Stimulated activated CD4-positive, alpha-beta T cell treated with anti-CD3 and anti-CD28 coated beads, Interleukin-12 subunit alpha, Interleukin-12 subunit beta, amount 100 ng/mL, for 24 hours (primary cell): ENCODE results near the gene TMED4.
"Not testable (repeated sequence)": the region's sequence is repeated elsewhere in the genome, so short reads cannot be mapped to it uniquely, and the experiment has no call there.

ENCODE experiments used
- DNase-seq, 2 experiments: peaks; one replicate each; pipeline ENCODE4 v3.0.0-alpha.2; 2020; ENCODE audit warnings: low read depth in 2 of 2

TMED4 gene

DNA sequence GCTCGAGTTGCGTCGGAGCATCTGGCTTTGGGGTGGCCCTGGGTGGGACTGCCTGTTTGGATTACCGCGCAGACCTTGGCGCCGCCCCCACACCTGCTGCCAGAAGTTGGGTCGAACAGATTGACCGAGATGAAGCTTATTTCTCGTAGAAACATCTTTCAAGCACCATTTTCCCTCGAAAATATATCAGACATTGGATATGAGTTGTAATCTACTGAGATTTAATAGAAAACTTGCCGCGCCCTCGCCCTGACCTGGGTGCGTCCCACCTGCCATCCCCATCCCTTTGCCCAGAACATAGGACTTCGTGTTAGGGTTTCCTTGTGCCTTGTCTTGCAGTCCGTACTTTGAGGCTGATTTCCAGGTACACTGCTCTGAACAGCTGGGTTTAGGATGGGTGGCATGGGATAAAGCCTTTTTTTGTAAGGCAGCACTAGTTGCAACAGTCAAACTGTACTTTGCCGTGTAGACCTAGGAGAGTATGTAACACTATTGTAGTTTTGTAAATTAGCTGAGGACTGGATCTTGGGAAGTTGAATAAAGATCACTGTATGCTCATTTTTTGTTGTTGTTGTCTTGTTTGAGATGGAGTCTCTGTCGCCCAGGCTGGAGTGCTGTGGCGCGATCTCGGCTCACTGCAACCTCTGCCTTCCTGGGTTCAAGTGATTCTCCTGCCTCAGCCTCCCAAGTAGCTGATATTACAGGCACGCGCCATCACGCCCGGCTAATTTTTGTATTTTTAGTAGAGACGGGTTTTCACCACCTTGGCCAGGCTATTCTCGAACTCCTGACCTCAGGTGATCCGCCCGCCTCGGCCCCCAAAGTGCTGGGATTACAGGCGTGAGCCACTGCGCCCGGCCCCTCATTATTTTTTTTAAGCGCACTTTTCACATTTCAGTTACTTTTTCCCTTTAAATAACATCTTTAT lies 25.4 kb upstream of the TMED4 start:
- no peak for DNase-seq

DNA sequence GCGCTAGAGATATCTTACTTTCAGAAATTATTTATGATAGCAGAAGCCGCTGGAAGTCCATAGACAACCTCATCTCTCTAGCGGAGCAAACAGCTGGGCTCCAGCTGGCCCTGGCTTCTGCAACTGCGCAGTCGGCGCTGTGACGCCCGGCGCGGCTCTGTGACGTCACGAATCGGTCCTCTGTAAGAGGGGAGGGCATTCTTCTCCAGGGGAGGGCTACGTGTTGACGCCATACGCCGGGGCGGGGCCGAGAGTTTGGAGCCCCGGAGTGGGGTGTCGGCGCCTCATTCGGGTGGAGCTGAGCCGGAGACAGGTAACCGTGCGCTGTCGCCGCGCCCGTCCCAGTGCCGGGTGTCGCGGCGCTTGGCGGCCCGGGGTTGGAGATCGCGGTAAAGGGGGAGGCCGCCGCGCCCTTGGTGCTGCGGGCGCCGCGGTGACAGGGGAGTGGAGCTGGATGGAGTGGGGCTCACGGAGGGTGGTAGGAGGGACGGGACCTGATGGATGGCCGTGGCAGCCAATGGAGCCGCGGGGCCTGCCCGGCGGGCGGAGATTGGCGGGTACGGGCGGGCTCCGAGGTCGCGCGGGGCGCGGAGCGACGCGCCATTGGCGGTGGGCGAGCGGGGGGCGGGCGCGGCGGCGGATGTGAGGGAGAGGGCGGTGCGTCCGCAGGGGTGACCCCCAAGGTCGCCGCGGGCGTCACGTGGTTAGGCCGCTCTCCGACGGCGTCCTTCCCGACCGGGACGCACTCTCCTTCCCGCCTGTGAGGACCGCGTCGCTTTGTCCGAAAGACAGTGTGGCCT lies 24.5 kb upstream of the TMED4 start, which contains the start of gene OGDH:
Gene OGDH, plus strand, starts transcription at position 287 of the 800 bp plus-strand sequence. CDS start 17,717 bp downstream, outside the sequence.
- DNase-seq, result peak; percentile 97 to 99

DNA sequence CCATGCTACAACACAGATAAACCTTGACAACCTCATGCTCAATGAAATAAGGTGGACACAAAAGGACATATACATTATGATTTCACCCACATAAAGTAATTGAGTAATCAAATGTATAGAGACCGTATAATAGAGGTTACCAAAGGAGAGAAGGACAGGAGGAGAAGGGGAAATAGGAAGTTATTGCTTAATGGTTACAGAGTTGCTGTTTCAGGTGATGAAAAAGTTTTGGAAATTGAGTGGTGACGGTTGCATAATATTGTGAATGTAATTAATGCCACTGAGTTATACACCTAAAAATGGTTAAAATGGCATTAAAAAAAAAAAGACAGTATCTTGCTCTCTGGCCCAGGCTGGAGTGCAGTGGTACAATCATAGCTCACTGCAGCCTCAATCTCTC lies 22.9 kb upstream of the TMED4 start:
- DNase-seq, result no peak

DNA sequence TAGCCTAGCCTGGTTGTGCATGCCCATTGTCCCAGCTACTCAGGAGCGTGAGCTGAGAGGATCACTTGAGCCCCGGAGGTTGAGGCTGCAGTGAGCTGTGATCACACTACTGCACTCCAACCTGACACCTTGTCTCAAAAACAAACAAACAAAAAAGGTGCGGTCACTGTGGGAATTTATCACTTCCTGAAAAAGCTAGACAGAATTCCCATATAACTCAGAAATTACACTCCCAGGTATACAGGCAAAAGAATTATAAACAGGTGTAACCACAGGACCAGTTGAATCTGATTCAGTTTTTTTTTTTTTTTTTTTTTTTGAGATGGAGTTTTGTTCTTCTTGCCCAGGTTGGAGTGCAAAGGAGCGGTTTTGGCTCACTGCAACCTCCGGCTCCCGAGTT lies 21.2 kb upstream of the TMED4 start:
- DNase-seq, result no peak

DNA sequence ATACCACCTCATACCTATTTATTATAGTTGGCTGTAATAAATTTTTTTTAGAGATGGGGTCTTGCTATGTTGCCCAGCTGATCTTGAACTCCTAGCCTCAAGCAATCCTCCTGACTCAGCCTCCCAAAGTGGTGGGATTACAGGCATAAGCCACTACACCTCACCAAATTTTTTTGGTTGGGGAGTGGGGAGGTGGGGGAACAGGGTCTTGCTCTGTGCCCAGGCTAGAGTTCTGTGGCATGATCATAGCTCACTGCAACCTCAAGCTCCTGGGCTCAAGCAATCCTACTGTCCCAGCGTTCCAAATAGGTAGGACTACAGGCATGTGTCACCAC lies 20.5 kb upstream of the TMED4 start:
- no peak for DNase-seq

DNA sequence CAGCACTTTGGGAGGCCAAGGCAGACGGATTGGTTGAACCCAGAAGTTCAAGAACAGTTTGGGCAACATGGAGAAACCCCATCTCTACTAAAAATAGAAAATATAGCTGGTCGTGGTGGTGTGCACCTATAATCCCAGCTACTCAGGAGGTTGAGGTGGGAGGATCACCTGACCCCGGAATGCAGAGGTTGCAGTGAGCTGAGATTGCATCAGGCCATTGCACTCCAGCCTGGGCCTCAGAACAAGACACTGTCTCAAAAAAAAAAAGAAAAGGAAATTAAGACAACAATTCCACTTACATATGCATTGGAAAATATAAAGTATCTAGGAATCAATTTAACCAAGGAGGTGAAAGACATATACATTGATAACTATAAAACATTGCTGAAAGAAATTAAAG lies 17.2 kb upstream of the TMED4 start:
- DNase-seq, result no peak

DNA sequence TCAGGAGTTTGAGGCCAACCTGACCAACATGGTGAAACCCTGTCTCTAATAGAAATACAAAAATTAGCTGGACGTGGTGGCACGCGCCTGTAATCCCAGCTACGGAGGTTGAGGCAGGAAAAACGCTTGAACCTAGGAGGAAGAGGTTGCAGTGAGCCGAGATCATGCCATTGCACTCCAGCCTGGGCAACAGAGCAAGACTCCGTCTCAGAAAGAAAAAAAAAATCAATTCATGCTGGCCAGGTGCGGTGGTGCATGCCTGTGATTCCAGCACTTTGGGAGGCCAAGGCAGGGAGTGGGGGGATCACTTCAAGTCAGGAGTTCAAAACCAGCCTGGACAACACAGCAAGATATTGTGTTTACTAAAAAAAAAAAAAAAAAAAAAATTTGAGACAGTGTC lies 15.2 kb upstream of the TMED4 start:
- not testable (repeated sequence) for DNase-seq

DNA sequence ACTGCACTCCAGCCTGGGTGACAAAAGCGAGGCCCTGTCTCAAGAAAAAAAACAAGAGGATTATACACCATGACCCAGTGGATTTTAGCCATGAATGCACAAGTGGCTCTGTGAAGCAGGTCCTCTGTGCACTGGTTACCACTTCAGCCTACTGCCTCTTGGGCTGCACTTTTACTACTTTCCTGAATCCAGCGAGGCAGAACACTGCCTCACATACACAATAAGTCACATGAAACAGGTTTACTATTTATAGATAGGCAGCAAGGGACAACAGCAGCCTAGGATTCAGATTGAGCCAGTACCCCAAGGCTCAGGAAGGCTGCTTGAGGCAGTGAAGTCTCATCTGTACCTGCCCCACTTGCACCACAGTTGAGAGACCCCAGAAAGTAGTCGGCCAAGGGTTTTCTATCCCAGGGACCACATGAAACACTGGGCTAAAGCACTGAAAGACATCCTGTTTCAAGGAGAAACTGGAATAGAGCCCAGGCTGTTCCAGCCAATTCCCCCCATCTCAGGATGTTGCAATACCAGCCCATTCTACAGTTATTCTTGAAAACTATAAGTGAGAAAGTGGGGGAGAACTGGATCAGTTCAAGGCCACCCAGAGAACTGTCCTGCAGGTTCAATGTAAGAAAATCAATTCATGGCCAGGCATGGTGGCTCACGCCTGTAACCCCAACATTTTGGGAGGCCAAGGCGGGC lies 14.1 kb upstream of the TMED4 start:
- no peak for DNase-seq

DNA sequence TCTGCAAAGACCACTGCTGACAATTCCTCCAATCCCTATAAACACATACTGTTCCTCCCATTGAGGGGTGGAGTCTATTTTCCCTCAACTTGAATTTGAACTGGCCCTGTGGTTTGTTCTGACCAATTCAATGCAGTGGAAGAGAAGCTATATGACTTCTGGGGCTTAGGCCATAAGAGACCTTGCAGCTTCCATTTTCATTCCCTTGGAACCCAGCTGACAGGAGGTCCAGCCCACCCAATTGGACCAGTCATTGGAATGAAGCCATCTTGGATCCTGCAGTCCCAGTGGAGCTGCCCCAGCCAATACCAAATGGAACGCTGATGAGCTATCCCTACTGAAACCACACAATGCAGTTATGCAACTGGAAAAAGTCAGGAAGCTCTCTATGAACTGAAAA lies 8.9 kb upstream of the TMED4 start:
- DNase-seq, result no peak

DNA sequence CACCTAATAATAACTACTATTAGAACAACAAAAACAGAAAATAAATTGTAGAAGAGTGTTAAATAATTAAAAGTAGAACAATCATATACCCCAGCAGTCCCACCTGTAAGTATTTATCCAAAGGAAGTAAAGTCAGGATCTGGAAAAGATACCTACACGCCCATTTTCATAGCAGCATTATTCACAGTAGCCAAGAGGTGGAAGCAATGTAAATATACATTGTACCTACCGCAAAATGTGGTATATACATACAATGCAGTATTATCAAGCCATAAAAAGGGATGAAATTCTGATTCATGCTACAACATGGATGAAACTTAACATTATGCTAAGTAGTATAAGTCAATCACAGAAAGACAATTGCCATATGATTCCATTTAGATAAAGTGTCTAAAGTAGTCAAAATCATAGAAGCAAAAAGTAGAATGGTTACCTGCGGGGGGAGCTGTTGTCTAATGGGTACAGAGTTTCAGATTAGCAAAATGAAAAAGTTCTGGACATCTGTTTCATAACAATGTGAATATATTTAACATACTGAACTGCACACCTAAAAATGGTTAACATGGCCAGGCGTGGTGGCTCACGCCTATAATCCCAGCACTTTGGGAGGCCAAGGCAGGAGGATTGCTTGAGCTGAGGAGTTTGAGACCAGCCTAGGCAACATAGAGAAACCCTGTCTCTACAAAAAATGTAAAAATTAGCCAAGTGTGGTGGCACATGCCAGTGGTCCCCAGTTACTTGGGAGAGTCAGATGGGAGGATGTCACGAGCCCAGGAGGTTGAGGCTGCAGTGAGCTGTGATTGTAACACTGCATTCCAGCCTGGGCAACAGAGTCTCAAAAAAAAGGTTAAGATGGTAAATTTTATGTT lies 6.0 kb upstream of the TMED4 start:
- no peak for DNase-seq

DNA sequence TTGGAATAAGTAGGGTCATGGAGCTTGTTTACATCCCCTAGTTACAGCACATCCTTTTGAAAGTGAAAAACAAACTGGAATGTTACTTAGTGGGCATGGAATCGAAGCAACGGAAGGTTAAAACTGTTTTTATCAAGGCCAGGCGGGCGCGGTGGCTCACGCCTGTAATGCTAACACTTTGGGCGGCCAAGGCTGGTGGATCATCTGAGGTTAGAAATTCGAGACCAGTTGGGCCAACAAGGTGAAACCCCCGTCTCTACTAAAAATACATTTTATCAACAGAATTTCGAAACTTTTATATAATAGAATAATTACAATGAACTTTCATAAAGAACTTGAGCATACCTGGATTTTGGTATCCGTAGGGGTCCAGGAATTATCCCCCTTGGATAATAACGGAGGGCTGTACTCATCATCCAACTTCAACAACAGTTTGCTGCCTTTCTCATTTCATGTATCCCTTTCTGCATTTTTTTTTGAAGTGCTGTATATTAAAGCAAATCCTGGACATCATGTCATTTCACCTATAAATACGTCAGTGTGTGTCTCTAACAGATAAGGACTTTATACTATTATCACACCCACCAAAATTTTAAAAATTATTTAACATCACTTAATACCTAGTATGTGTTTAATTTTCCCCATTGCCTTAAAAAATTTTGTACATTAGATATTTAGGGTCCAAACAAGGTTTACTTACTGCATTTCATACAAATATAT lies 1.3 kb upstream of the TMED4 start:
- DNase-seq, result no peak

DNA sequence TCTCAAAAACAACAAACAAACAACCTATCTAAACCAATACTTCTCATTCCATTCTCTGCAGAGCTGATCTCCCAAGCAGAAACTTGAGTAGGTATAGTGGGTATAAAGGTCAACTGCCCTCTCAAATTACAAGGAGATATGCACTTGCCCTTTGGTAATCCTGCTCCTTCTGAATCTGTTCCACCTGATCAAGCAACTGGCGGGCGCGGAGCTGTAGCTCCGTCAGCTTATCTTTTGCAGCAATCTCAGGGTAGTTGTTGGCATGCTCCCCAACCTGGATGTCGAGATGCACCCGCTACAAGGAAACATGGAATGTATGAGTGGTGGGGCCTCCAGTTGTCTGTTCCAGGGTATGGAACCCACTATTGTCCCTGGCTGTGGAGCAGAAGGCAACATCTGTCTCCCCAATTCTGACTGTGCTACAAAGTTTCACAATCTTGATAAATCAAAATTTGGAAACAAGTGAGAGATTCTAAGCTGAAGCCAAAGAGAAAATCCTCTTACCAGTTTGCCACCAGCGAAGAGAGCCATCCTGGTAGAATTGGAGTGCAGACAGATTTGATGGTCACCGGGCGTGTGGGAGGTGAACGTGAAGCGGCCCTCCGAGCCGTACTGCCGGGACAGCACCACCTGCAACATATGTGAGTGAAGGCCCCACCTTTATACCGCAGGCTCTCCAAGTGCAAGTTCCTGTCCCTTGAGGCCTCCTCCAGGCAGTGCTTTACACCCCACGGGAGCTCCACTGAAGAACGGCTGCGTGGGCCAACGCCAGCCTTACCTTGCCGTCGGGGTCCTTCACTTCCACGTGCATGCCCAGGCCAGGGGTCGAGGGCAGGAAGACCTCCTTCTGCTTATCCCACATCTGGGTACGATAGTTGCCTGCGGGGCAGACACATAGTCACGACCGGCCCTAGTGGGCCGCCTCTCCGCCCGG lies 819 bp downstream of the TMED4 start:
- peak in 1 of 2 experiments; percentile 22 for DNase-seq

DNA sequence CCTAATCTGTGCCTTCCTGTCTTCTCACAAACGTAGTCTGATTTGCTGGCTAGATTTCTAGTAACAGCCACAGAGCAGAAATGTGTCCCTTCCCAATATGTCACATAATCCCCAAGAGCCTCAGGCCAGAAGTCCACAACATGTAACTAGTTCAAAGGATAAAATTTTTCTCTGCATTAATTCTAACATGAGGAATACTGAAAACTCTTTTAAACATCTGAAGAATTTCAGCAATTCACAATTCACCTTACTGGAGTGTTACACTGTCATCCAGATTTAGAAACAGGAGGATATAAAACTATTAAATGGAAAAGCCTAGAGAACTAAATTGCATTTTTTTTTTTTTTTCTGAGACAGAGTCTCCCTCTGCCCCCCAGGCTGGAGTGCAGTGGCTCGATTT lies 5.8 kb downstream of the TMED4 start:
- DNase-seq, result no peak

DNA sequence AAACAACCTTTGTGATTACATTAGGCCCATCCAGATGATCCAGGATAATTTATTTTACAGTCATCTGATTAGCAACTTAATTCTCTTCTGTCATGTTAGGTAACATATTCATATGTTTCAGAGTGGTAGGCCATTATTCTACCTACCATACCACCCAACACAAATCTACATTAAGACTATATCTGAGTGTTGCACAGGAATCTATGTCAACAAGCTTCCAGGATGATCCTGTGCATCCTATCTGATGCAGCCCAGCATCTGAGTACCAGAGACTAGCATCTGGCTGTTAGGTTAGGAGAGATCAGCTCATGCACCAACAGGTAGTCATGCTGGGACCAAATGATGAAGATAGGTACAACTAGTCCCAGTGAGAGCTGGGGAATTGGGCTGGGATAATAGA lies 7.0 kb downstream of the TMED4 start:
- no peak for DNase-seq

DNA sequence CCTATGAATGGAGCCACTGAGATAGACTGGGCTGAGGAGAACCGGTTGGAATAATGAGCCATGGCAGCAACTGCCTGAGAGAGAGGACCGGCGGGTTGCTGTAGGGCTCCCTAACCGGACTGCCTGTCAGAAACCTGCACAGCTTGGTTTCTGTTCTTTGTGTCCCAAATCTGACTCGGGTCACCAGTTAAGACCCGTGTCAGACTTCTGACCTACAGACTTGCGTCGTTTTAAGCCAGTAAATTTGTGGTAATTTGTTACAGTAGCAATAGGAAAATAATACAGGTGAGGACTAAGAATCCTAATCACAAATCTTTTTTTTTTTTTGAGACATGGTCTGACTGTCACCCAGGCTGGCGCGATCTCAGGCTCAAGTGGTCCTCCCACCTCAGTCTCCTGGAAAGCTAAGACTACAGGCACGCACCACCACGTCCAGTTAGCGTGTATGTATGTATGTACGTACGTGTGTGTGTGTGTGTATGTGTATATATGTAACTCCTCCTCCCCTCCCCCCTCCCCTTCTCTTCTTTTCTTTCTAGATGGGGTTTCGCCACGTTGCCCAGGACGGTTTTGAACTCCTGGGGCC lies 7.7 kb downstream of the TMED4 start:
- no peak for DNase-seq

DNA sequence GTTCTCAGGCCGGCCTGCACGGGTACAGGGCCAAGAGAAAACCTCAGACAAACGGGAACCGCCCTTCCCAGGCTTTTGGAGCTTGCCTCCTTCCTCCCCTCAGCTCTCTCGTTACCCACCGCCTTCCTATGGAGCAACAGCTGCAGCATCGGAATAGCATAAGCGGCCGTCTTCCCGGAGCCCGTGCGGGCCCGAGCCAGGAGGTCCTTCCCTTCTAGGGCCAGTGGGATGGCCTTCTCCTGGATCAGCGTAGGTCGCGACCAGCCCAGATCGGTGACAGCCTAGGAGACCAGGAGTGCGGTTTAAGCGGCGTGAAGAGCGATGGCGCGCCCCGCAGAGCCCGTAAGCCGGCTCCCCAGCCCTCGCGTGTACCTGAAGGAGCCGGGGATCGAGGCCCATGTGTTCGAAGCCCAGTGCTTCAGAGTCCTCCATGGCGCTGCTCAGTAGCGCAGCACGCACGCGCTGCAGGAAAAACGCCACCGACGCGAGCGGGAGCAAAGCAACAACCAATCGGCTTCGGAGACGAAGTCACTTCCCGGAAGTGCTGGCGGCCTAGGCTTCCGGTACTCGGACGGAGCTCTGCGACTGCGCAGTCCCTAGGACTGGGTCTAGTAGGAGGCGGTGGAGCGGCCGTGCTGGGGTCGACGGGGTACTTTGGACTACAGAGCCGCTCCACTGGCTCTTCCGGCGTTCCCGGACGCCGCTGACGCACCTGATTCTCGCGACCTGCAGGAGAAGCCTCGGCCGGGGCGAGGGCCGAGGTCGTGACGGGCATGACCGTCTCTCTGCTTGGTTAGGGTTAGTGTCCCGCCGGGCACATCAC lies 8.4 kb downstream of the TMED4 start, which contains the start of gene DDX56:
Gene DDX56, minus strand, starts transcription at position 445 of the 823 bp plus-strand sequence. Its CDS starts 13 bp downstream, at position 432.
- peak; percentile 88 to 93 for DNase-seq

DNA sequence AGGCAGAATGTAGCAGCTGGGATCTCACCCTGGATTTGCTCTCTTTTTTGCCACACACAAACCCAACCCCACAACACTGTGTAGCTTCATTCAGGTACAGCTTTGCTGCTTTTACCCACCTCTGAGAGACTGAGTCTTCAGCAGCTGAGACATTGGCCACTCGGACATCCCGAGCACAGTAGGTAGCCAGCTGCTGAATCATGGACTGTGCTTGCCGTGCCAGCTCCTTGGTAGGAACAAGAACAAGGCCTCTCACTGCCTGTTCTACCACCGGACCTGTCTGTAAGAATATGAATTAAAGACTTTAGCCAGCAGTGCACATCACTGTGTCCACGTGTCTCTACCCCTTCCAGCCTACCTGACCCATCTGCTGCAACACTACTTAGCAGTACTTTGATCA lies 9.3 kb downstream of the TMED4 start:
- DNase-seq, result no peak

DNA sequence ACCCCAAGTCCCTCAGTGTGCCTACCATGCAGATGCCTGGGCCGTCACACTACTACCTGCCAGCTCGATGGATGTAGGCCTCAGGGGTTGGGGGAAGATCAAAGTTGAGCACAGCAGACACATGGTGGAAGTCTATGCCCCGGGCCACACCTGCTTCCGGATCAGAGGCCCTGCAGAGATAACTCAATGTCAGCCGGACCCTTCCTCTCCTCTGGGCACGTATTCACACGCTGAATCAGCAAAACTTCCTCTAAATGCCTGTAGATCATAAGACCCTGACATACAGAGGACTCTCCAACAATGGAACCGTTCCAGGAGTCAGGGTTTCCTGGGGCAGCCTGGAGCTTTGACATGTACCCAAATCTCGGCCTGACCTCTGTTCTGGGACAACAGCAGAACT lies 12.1 kb downstream of the TMED4 start:
- no peak for DNase-seq
